Spinal cord (tissue), 10 donors: ENCODE data around the gene NTRK1. TPM values are rescaled to one million over a fixed set of nuclear protein-coding genes. Genes with fewer than 3 reads are reported as not detected.

Source experiments
- DNase-seq, 6 donors: peaks; one replicate each; pipeline versions ENCODE4 v3.0.0 to v3.0.0-alpha.2; 2013 to 2015; ENCODE audit warnings: low spot score in 6 of 6, low read depth in 4 of 6
- H3K27ac ChIP-seq: one replicate; pipeline ENCODE4 v1.5.1; 2013; ENCODE audit warnings: low read depth, low read length, control low read depth
- H3K27me3 ChIP-seq: one replicate; pipeline ENCODE4 v1.6.1; 2013; ENCODE audit warnings: low read length; ENCODE audit not compliant: control insufficient read depth, insufficient read depth
- H3K36me3 ChIP-seq: one replicate; pipeline ENCODE4 v1.6.1; 2013; ENCODE audit warnings: low read length; ENCODE audit not compliant: control insufficient read depth, insufficient read depth
- H3K4me1 ChIP-seq: one replicate; pipeline ENCODE4 v1.6.1; 2013; ENCODE audit warnings: low read length; ENCODE audit not compliant: control insufficient read depth, insufficient read depth
- H3K4me3 ChIP-seq: one replicate; pipeline ENCODE4 v1.5.1; 2013; ENCODE audit warnings: low read depth, low read length, control low read depth
- H3K9me3 ChIP-seq: one replicate; pipeline ENCODE4 v1.6.1; 2013; ENCODE audit warnings: low read length; ENCODE audit not compliant: control insufficient read depth, insufficient read depth
- WGBS: methylation state at CpG from one replicate; pipeline ENCODE4 v1.1.5; 2013; ENCODE audit warnings: missing lambda C conversion rate; ENCODE audit not compliant: insufficient coverage; 5-methylcytosine and 5-hydroxymethylcytosine counted together
- polyA plus RNA-seq, 2 donors: library from polyadenylated mRNA; unstranded; fragments of 120-200 nt; gene quantifications; one replicate each; pipeline ENCODE4 v1.2.1, GENCODE V29; 2013; ENCODE audit not compliant: insufficient read length in 2 of 2
- total RNA-seq, 2 donors: library from RNA; depleted of rRNA in 1 of 2; stranded (reverse); fragments of 120-200 nt in 1 of 2; fragments of >200 nt in 1 of 2; gene quantifications; one replicate each; pipeline versions ENCODE4 v1.2.3 to v1.2.4, GENCODE V29; 2013 to 2014
- donor health status: healthy.

Gene NTRK1
- total and polyA plus RNA-seq, 4 donors = 1.7 to 13.5 (median 2.7) TPM

- no peak overlapping the region for H3K4me3 ChIP-seq
- DNase-seq = no peak
- H3K27me3 ChIP-seq = peaks cover 24% of the 10 kb centered on the region
- H3K27ac ChIP-seq = peak overlapping the region; percentile 26
- no peaks in the 10 kb centered on the region for H3K9me3 ChIP-seq
- H3K4me1 ChIP-seq = peaks cover 69% of the 10 kb centered on the region
- no peaks in the 10 kb centered on the region for H3K36me3 ChIP-seq
- 75% methylated on average over 8 of the region's 12 CpGs for WGBS
Measured at GRCh38 chr1:156898971-156899664, 38.5 kb downstream of the NTRK1 start.

GRCh38 chr1:156899956-156900718, 39.5 kb downstream of the NTRK1 start:
- 86% methylated on average over 4 of the region's 12 CpGs for WGBS
- Histone ChIP-seq H3K27me3 (peaks cover 19% of the 10 kb centered on the region), H3K9me3 (no peaks in the 10 kb centered on the region), H3K4me1 (peaks cover 63% of the 10 kb centered on the region), H3K4me3 (no peak overlapping the region), H3K36me3 (no peaks in the 10 kb centered on the region), H3K27ac (no peak overlapping the region)
- peak in 1 of 6 donors; percentile 46 for DNase-seq

- 77% methylated on average over 3 of the region's 6 CpGs for WGBS
- no peaks in the 10 kb centered on the region for H3K36me3 ChIP-seq
- H3K4me1 ChIP-seq = peaks cover 57% of the 10 kb centered on the region
- DNase-seq = no peak
- no peaks in the 10 kb centered on the region for H3K9me3 ChIP-seq
- H3K27me3 ChIP-seq = peaks cover 25% of the 10 kb centered on the region
- no peak overlapping the region for H3K27ac ChIP-seq
- no peak overlapping the region for H3K4me3 ChIP-seq
Measured at GRCh38 chr1:156900896-156901589, 40.4 kb downstream of the NTRK1 start.

DNA sequence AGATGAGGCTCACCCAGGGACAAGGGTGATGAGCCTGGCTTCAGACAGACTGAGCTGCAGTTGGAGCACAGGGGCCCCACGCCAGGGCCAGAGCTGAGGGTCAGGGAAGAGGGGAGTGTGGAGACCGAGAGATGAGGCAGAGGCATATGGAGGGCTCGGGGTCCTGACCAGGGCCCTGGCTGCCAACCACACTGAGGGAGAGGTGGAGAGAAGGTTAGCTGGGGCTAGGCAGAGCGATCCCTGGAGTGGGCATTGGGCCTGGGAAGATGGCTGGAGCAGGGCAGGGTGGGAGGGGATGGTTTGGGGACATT, 40.9 kb downstream of the NTRK1 start:
- no peaks in the 10 kb centered on the region for H3K36me3 ChIP-seq
- no peak overlapping the region for H3K4me3 ChIP-seq
- H3K27ac ChIP-seq = no peak overlapping the region
- 94% methylated on average over 4 of the region's 4 CpGs for WGBS
- peaks cover 53% of the 10 kb centered on the region for H3K4me1 ChIP-seq
- H3K27me3 ChIP-seq = peaks cover 30% of the 10 kb centered on the region
- DNase-seq = no peak
- H3K9me3 ChIP-seq = no peaks in the 10 kb centered on the region

DNA sequence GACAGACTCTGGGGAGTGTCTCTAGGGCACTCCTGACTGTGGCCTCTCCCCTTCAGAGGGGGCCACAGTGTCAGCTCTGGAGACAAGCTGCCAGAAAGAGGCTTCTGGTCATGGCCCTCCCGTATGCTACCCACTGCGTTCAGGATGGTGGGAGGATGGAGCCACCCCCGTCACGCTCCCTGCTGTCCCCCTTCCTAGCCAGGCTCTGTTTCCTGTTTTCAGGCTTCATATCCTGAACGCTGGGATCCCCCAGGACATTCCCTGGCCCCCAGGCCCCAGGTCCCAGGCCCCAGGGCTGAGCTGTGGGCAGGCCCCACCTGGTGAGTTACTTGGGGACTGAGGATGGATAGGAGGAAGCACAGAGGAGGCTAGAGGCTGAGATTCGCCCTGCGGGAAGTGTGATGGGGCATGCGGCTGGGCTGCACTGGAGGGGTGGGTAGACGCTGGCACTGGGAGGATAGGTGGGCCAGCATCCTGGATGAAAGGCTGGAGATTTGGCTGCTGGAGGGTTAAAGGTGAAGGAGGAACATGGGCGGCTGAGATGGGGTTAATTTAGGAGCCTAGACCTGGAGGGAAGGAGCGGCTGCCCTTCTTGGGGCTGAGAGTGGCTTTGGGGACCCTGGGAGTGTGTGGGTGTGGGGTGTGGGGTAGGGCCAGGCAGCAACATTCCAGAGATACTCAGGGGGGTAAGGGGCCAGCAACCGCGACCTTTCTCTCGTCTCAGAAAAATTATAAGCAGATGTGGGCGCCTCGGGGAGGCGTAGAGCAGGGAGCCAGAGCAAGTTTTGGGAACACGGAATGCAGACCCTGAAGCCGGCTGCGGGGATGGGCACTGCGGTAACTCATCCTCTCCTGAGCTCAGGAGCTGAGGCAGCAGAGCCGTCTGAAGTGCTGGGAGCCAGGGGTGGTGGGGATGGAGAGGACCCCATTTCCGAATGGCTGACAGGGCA, 41.6 kb downstream of the NTRK1 start:
- H3K27me3 ChIP-seq = peaks cover 37% of the 10 kb centered on the region
- no peak overlapping the region for H3K4me3 ChIP-seq
- DNase-seq = no peak
- no peaks in the 10 kb centered on the region for H3K36me3 ChIP-seq
- H3K27ac ChIP-seq = peak overlapping the region; percentile 35
- H3K4me1 ChIP-seq = peaks cover 46% of the 10 kb centered on the region
- WGBS = 57% methylated on average over 21 of the region's 23 CpGs
- H3K9me3 ChIP-seq = no peaks in the 10 kb centered on the region

- Histone ChIP-seq H3K27ac (no peak overlapping the region), H3K4me1 (peaks cover 40% of the 10 kb centered on the region), H3K36me3 (peaks cover 2% of the 10 kb centered on the region), H3K9me3 (no peaks in the 10 kb centered on the region), H3K4me3 (no peak overlapping the region), H3K27me3 (peaks cover 48% of the 10 kb centered on the region)
- no peak for DNase-seq
- WGBS = 83% methylated on average over 15 of the region's 15 CpGs
Measured at GRCh38 chr1:156903328-156904091, 42.8 kb downstream of the NTRK1 start.

- DNase-seq = no peak
- Histone ChIP-seq H3K4me1 (peaks cover 39% of the 10 kb centered on the region), H3K4me3 (no peak overlapping the region), H3K27ac (peak overlapping the region; percentile 25), H3K27me3 (peaks cover 56% of the 10 kb centered on the region), H3K36me3 (peaks cover 3% of the 10 kb centered on the region), H3K9me3 (no peaks in the 10 kb centered on the region)
- 73% methylated on average over 14 of the region's 19 CpGs for WGBS
Measured at GRCh38 chr1:156904187-156904959, 43.7 kb downstream of the NTRK1 start.

DNA sequence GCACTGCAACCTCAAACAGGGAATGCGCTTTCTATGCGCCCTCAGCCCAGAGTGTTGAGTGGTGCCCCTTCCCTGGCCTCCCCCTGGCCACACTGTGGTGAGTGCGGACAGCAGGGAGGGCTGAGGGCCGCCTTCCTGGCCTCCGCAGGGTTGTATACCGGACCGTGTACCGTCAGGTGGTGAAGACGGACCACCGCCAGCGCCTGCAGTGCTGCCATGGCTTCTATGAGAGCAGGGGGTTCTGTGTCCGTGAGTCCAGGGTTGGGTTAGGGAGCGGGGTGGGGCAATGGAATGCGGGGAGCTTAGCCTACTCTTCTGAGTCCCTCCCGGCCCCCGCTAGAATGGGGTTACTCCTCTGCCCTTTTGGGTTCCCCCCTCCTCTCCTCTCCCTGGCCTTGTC, 44.5 kb downstream of the NTRK1 start:
- WGBS = 79% methylated on average over 15 of the region's 16 CpGs
- Histone ChIP-seq H3K9me3 (no peaks in the 10 kb centered on the region), H3K36me3 (peaks cover 3% of the 10 kb centered on the region), H3K27ac (no peak overlapping the region), H3K27me3 (peaks cover 63% of the 10 kb centered on the region), H3K4me1 (peaks cover 33% of the 10 kb centered on the region), H3K4me3 (no peak overlapping the region)
- no peak for DNase-seq
